K562 (cell line): ENCODE results near the gene ANO2. TPM values are rescaled to one million over a fixed set of nuclear protein-coding genes. Genes with fewer than 3 reads are reported as not detected.

Experiments used
- ATAC-seq: fragments of 200-7000 bp; cut with Tn5 transposase; 3 replicates; pipeline ENCODE4 v1.9.1; 2020; ENCODE audit warnings: moderate library complexity
- BruUV-seq: library from RNA; stranded (reverse); fragments of 400-500 nt; replicated peaks from 2 replicates; lab custom pipeline; 2021; lab: Mats Ljungman, UMichigan
- CTCF ChIA-PET: fragments of 300-600 bp; formaldehyde crosslinking; extraction: SDS; loops from one replicate; lab custom pipeline; 2021; ENCODE audit warnings: low intra/inter-chr PET ratio; lab: Yijun Ruan, JAX
- POLR2A ChIA-PET: fragments of 300-600, 350-650 bp; sonication (Branson Sonifier 250); formaldehyde crosslinking; extraction: SDS; loops from one replicate; lab custom pipeline; 2021; ENCODE audit warnings: antibody characterized with exemption, inconsistent platforms; lab: Yijun Ruan, JAX
- DNase-seq, 4 experiments: peaks; one replicate each; pipeline versions ENCODE4 v3.0.0 to v3.0.0-alpha.2; 2011 to 2018; ENCODE audit warnings: low spot score in 3 of 4, mixed read lengths in 3 of 4; ENCODE audit errors: extremely low read depth in 1 of 4
- FAIRE-seq: peaks from 2 replicates; lab custom pipeline; 2011; peaks lifted over from hg19 to GRCh38; lab: Jason Lieb, UNC
- H2AFZ ChIP-seq: 2 replicates; pipeline ENCODE4 v1.6.0; 2011; ENCODE audit warnings: low read depth, low read length, control low read depth, inconsistent platforms
- H3K27ac ChIP-seq: fragments of 200-600 bp; 3 replicates; pipeline ENCODE4 v1.8.0; 2011; ENCODE audit warnings: low read depth, mild to moderate bottlenecking, control low read depth, inconsistent platforms, low read length, moderate library complexity, mixed read lengths; ENCODE audit errors: extremely low read depth
- H3K27me3 ChIP-seq, 2 experiments: fragments of 300-600 bp in 1 of 2; 2 replicates in 1 of 2; 3 replicates in 1 of 2; pipeline versions ENCODE4 v1.6.0 to v1.8.0; 2011; ENCODE audit warnings: inconsistent platforms in 2 of 2, low read length in 2 of 2, mild to moderate bottlenecking in 1 of 2, mixed read lengths in 1 of 2, moderate library complexity in 1 of 2; ENCODE audit not compliant: control insufficient read depth in 2 of 2, insufficient read depth in 2 of 2
- H3K36me3 ChIP-seq: fragments of 300-600 bp; 3 replicates; pipeline ENCODE4 v1.8.0; 2011; ENCODE audit warnings: mild to moderate bottlenecking, low read length, inconsistent platforms; ENCODE audit not compliant: control insufficient read depth, insufficient read depth
- H3K4me1 ChIP-seq, 2 experiments: fragments of 200-600 bp in 1 of 2; replicated peaks in 1 of 2; 2 replicates in 1 of 2; 3 replicates in 1 of 2; pipeline versions ENCODE4 v1.5.1 to v1.8.0; 2011; ENCODE audit warnings: inconsistent platforms in 2 of 2, low read length in 2 of 2, mild to moderate bottlenecking in 1 of 2, mixed read lengths in 1 of 2, moderate library complexity in 1 of 2; ENCODE audit not compliant: control insufficient read depth in 2 of 2, insufficient read depth in 2 of 2
- H3K4me2 ChIP-seq: 2 replicates; pipeline ENCODE4 v1.6.1; 2011; ENCODE audit warnings: low read length, control low read depth, inconsistent platforms, mixed read lengths; ENCODE audit not compliant: insufficient read depth
- H3K4me3 ChIP-seq: fragments of 200-600 bp; sonication (generic), shearing (Covaris generic); 2 replicates; pipeline ENCODE4 v1.5.1; 2016; ENCODE audit warnings: control low read depth, inconsistent platforms
- H3K79me2 ChIP-seq: fragments of 200-600 bp; 3 replicates; pipeline ENCODE4 v1.8.0; 2011; ENCODE audit warnings: low read length, inconsistent platforms; ENCODE audit not compliant: control insufficient read depth, insufficient read depth
- H3K9ac ChIP-seq, 2 experiments: 2 replicates each; pipeline versions ENCODE4 v1.6.0 to v1.6.1; 2011; ENCODE audit warnings: low read depth in 2 of 2, low read length in 2 of 2, control low read depth in 1 of 2, inconsistent platforms in 1 of 2, mild to moderate bottlenecking in 1 of 2, mixed read lengths in 1 of 2; ENCODE audit not compliant: insufficient read depth in 1 of 2
- H3K9me1 ChIP-seq: one replicate; pipeline ENCODE4 v1.6.0; 2011; ENCODE audit warnings: inconsistent platforms, mild to moderate bottlenecking, low read length, moderate library complexity; ENCODE audit not compliant: control insufficient read depth, insufficient read depth
- H3K9me3 ChIP-seq: replicated peaks from 2 replicates; pipeline ENCODE4 v1.5.1; 2011; ENCODE audit warnings: low read depth, low read length, inconsistent platforms; ENCODE audit not compliant: control insufficient read depth, insufficient read depth
- H4K20me1 ChIP-seq: replicated peaks from 2 replicates; pipeline ENCODE4 v1.6.1; 2011; ENCODE audit warnings: low read length, inconsistent platforms, mixed read lengths; ENCODE audit not compliant: control insufficient read depth, insufficient read depth
- GATAD2A ChIP-seq: fragments of 450-650 bp; IDR thresholded peaks from 2 replicates; pipeline ENCODE4 v1.6.1; 2017
- GTF2A2 ChIP-seq: IDR thresholded peaks from 2 replicates; pipeline ENCODE4 v1.6.1; 2016; ENCODE audit warnings: mild to moderate bottlenecking, missing genetic modification characterization, missing compliant biosample characterization
- TRIM24 ChIP-seq, 2 experiments: fragments of 450-650 bp; IDR thresholded peaks; 2 replicates each; pipeline ENCODE4 v1.6.1; 2016
- ZNF695 ChIP-seq: fragments of 450-650 bp; formaldehyde crosslinking; IDR thresholded peaks from 2 replicates; pipeline ENCODE4 v1.4.0; 2020; ENCODE audit warnings: mild to moderate bottlenecking, moderate library complexity
- WGBS: fragments of 100-300 bp; shearing (Covaris generic); methylation state at CpG from one replicate; pipeline ENCODE4 v1.1.6; 2016; ENCODE audit warnings: low coverage, mixed read lengths; ENCODE audit not compliant: insufficient coverage; ENCODE audit errors: missing lambda C conversion rate; 5-methylcytosine and 5-hydroxymethylcytosine counted together
- in situ Hi-C: fragments of 300-500 bp; cut with MboI; formaldehyde crosslinking; loops from 4 replicates; pipeline ENCODE4 v1.15.0; 2018; ENCODE audit warnings: inconsistent platforms, mixed read lengths
- intact Hi-C: fragments of 100-400 bp; cut with micrococcal nuclease; formaldehyde crosslinking; loops from 2 replicates; pipeline ENCODE4 v1.14.2; 2022
- polyA plus RNA-seq, 8 experiments: library from polyadenylated mRNA; depleted of rRNA in 4 of 8; stranded (reverse) in 5 of 8; unstranded in 3 of 8; fragments of >200 nt; fragmentation: Nextera tagmentation in 2 of 8; fragmentation: Illumina TruSeq in 1 of 8; extraction: Ambion mirVana in 2 of 8; extraction: Trizol in 1 of 8; gene quantifications; 2 replicates each; pipeline versions ENCODE4 v1.2.1 to v1.2.3, GENCODE V29; 2011 to 2014; ENCODE audit warnings: inconsistent platforms in 1 of 8, missing spikeins in 1 of 8
- total RNA-seq, 7 experiments: library from RNA; depleted of rRNA in 6 of 7; stranded (reverse); fragments of >200 nt in 6 of 7; fragmentation: Illumina TruSeq in 2 of 7; extraction: Trizol in 2 of 7; gene quantifications; 2 replicates each; pipeline versions ENCODE4 v1.2.1 to v1.2.3, GENCODE V29; 2011 to 2021; ENCODE audit warnings: low replicate concordance in 1 of 7

Gene ANO2
- total and polyA plus RNA-seq, 9 of the 15 experiments (the other 6 are each of a cell fraction or from before 2014, with no cell fraction given) = 0.64 TPM; not detected in 8

DNA sequence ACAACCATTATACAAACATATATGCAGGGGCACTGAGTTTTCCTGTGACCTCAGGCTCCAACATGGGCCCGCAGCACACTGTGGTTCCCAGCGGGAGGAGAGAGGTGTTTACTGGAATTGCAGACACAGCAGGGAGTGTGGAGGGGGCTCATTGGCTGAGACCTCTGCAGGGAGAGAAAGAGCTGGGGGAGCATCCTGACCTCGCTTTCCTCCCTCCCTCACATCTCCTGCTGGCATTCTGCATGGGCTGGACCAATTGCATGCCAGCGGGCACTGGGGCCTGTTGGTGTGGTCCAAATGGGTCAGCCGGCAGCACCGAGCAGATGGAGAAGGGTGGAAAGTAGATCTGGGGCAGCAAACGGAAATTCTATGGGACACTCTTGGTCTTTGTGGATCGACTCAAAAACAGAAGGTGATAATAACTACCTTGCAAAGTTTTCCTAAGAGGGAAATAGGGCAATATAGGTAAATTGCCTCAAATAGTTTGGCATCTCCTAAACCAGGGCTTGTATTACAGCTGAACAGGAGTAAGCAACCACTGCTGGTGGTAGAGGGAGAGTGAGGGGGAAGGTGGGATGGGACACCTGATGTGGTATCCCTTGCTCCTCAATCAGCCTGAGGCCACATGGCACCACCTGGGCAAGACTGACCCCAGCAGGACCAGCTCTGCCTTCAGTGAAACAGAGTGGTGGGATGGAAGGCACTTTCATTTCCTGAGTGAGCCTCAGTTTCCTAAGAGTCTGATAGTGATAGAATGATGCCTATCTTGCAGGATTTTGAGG is 426.3 kb downstream of the ANO2 start:
- H3K79me2 ChIP-seq = no peaks in the 10 kb centered on the region
- no peak for FAIRE-seq
- H3K27ac ChIP-seq = no peak overlapping the region
- ChIA-PET POLR2A (no interaction called here), CTCF (no interaction called here)
- no peaks in the 10 kb centered on the region for H3K9me1 ChIP-seq
- 2% methylated on average over 5 of the region's 8 CpGs for WGBS
- in situ Hi-C loops = no loop called here
- no peak for ATAC-seq
- H3K4me1 ChIP-seq = no peaks in the 10 kb centered on the region
- no peaks in the 10 kb centered on the region for H3K36me3 ChIP-seq
- TF ChIP-seq GATAD2A (no peak), ZNF695 (CRISPR knock-in tag) (no peak), TRIM24 (IDR thresholded peaks at IDR 0.05) (no peak), GTF2A2 (no peak)
- H3K27me3 ChIP-seq = peaks cover 0 to 31% of the 10 kb centered on the region in 2 experiments; a peak in 2 of 5 replicates
- no peak overlapping the region for H3K4me2 ChIP-seq
- BruUV-seq = no TSS peak
- no peaks in the 10 kb centered on the region for H3K9me3 ChIP-seq
- no peaks in the 10 kb centered on the region for H4K20me1 ChIP-seq
- intact Hi-C loops = no loop called here
- H3K4me3 ChIP-seq = no peak overlapping the region
- no peak for DNase-seq
- no peak overlapping the region for H2AFZ ChIP-seq
- H3K9ac ChIP-seq = no peak overlapping the region
